GM21529 (cell line): ENCODE results near the gene STRADB.
"Not testable (repeated sequence)": the region's sequence is repeated elsewhere in the genome, so short reads cannot be mapped to it uniquely, and the experiment has no call there.

ENCODE experiments used
- ATAC-seq: cut with Tn5 transposase; IDR thresholded peaks from one replicate; pipeline ENCODE4 v1.9.1; 2021; ENCODE audit not compliant: unreplicated experiment

STRADB gene

DNA sequence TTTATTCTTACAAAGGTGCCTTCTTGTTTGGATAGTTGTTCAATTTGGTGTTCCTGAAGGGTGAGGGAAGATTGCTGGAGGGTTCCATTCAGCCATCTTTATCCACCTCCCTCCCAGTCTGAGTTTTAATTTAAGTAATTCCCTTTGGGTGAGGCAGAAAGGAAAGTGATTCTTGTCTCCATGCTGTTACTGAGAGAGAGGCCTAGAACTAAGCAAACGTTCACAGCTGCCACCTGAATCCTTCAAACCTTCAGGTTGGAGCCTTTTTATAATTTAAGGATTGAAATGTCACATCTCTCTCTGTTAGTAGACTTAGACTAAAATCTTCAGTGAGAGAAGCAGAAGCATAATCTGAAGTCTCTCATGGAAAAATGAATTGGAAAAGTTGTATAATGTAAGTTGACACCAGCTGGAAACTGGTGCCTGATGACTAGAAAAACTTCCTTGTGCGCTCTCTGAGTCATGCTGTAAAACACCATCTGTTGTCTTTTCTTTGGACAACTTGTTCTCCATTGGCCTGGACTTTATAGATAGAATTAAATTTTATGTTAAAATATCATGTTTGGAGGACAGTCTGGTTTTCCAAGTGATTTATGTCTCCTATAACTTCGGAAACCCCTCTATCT lies 14.6 kb downstream of the STRADB start:
- ATAC-seq, result no peak

DNA sequence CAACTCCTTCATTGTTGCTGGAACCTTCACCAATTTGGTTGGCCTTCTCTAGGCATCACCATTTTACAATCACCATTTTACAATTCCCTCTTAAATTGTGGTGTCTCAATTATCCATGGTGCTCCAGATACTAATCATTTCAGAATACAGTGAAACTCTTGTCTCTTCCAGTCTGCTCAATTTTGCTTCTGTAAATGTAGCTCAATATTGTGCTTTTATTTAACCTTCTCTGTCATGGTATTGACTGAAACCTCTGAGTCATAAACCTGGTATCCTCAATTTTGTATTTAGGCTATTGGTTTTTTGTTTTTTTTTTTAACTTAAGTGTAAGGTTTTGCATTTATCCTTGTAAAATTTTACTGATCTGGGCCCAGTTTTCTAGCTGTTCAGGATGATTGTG lies 16.1 kb downstream of the STRADB start:
- ATAC-seq, result no peak

DNA sequence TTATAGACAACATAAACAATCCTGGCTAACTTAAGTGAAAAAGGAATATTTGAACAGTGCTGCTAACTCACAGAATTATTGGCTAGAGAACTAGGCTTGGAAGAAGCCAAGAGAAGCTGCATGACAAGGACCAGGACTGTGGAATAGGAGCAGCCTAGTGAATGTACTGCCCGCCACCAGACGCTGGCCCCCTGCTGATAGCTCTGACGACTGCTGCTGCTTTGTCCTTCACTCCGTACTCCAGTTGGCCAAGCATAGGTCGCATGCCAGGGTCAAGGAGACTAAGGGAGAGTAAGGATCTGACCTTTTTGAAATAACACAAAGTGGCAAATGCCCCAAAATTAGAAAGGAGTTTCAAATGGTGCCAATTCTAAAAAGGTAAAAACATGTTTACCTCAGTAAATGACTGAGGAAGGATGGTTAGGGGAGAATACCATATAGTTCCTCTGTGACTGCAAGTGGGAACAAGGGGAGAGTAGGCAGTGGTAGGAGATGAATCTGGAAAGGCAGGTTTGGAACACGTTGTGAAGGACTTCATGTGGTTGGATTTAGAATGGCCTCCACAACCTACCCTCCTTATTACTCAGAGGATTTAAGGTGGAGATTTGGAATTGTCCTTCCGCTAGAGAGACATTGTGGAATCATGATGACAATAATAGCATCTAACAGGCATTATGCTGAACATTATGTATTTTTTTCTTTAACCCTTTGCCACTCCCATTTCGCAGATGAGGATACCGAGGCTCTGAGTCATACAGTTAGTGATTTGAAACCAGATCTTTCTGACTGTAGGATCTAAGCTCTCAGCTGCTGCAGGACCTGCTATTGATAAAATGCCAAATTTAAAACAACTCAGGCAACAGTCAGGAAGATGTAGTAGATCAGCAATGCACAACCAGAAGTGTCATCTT lies 19.5 kb downstream of the STRADB start:
- ATAC-seq, result no peak

DNA sequence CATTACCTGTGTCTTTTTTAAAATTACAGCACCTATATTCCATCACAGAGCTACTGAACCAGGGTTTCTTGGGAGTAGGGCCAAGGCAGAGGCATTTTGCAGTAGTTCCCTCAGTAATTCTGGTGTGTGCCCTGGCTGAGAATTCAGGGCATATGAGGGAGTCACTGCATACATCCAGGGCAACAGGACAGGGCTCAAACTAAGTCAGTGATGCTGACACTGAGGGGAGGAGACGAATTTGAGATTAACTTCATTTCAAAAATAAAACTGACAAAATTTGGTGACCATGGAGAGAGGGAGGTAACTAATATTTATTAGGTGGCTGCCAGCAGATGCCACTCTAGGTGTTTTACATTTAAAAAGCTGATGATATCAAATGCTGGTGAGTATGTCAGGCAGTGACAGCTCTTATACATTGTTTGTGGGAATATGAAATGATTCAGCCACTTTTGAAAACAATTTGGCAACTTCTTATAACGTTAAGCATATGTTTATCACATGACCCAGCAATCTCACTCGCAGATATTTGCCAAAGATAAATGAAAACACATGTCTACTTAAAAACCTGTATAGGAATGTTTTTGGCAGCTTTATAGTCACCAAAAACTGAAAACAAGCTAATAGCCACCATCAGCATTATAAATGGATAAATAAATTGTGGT lies 20.3 kb downstream of the STRADB start:
- ATAC-seq, result no peak

DNA sequence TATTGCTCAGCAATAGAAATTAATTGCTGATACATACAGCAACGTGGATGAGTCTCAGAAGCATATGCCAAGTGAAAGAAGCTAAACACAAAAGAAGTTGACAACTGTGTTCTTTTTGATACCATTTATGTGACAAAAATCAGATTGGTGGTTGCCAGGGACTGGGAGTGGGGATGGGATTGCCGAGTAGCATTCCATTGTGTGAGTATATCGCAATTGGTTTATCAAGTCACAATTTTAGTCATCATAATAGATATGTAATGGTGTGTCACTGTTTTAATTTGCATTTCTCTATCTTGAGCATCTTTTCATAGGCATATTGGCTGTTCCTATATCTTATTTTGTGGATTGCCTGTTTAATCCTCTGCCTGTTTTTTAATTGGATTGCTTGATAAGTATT lies 20.9 kb downstream of the STRADB start:
- no peak for ATAC-seq

DNA sequence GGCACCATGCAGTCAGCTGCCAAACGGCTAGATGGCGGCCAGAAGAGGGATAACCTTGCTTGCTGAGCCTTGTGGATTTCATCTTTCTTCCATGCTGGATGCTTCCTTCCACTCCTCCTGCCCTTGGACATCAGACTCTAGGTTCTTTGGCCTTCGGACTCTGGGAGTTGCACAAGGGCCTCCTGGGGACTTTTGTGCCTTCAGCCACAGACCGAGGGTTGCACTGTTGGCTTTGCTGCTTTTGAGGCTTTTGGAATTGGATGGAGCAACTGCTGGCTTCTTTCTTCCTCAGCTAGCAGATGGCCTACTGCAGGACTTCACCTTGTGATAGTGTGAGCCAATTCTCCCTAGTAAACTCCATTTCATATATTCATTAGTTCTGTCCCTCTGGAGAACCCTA lies 31.0 kb downstream of the STRADB start:
- ATAC-seq, result no peak

DNA sequence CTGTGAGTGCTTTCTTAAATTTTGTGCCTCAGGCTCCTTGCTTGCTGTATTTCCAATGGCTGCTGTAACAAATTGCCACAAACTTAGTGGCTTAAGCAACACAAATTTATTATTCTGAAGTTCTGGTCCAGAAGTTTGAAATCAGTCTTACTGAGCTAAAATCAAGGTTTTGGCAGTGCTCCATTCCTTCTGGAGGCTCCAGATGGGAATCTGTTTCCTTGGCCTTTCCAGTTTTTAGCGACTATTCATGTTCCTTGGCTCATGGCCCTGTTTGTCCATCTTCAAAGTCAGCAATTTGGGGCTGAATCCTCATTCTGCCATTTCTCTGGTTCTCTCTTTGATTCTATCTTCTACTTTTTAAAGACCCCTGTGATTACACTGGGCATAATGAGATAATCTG lies 31.8 kb downstream of the STRADB start:
- no peak for ATAC-seq

DNA sequence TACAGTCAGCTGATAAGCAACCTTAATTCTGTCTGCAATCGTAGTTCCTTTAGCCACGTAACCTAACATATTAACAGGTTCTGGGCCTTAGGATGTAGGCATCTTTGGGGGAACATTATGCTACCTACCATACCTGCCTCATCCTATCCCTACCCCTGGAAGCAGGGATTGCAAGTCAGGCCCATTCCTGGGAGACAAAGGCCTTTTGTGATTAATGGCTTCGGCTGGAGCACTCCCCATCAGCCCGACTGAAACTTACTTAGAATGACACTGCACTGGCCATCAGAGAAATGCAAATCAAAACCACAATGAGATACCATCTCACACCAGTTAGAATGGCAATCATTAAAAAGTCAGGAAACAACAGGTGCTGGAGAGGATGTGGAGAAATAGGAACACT lies 32.2 kb downstream of the STRADB start:
- not testable (repeated sequence) for ATAC-seq

DNA sequence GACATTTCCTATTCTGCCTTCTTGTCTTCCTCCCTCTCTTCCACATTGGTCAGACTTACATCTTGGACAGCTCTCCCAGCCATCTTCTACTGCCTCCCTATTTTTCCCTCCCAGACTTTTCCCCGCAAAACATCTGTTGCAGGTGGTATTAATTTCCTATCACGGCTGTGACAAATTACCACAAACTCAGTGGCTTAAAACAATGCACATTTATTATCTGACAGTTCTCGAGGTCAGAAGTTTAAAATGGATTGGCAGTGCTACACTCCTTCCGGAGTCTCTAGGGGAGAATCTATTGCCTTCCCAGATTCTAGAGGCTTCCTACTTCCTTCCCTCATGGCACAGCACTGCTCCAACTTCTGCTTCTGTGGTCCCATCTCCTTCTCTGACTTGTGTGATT lies 33.3 kb downstream of the STRADB start:
- ATAC-seq, result no peak

DNA sequence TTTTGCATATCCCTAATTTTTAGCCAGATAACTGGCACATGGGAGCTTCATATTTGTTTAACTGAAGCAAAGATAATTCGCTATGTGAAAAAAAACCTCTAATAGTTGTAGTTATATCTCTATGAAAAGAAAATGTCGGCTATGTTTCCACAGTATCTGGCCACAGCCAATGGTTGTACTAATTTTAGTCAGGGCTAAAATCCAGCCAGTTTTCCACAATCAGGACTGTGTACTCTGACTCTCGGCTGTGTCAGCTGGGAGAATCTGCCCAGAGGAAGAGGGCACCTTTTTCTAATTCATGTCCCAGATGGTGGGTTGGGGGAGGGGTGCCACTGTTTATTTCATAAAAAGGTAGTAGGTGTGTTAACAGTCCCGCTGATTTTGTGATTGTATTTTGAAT lies 38.8 kb downstream of the STRADB start:
- ATAC-seq, result no peak

- ATAC-seq, result no peak
Measured at GRCh38 chr2:201496785-201497184, 45.2 kb downstream of the STRADB start.

- no peak for ATAC-seq
Measured at GRCh38 chr2:201500534-201500933, 49.0 kb downstream of the STRADB start.

DNA sequence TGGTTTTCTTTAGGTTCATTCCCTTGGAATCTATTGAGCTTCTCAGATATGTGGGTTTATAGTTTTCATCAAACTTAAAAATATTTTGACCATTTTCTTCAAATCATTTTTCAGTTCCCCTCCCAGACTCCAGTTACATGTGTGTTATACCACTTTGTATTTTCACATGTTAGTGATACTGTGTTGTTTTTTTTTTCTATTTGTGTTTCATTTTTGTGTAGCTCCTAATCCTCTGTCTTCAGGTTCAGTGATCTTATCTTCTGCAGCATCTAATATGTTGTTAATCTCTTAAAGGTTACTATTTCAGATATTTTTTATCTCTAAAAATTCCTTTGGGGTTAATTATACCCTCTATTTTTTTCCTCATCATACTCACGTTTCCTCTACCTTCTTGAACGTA lies 51.2 kb downstream of the STRADB start:
- ATAC-seq, result no peak

GRCh38 chr2:201507725-201508124 lies 56.2 kb downstream of the STRADB start:
- no peak for ATAC-seq

DNA sequence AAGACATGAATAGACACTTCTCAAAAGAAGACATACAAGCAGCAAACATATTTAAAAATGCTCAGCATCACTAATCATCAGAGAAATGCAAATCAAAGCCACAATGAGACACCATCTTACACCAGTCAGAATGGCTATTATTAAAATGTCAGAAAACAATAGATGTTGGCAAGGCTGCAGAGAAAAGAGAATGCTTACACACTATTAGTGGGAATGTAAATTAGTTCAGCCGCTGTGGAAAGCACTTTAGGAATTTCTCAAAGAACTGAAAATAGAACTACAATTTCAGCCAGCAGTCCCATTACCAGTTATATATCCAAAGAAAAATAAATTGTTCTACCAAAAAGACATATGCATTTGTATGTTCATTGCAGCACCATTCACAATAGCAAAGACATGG lies 61.7 kb downstream of the STRADB start:
- no peak for ATAC-seq

DNA sequence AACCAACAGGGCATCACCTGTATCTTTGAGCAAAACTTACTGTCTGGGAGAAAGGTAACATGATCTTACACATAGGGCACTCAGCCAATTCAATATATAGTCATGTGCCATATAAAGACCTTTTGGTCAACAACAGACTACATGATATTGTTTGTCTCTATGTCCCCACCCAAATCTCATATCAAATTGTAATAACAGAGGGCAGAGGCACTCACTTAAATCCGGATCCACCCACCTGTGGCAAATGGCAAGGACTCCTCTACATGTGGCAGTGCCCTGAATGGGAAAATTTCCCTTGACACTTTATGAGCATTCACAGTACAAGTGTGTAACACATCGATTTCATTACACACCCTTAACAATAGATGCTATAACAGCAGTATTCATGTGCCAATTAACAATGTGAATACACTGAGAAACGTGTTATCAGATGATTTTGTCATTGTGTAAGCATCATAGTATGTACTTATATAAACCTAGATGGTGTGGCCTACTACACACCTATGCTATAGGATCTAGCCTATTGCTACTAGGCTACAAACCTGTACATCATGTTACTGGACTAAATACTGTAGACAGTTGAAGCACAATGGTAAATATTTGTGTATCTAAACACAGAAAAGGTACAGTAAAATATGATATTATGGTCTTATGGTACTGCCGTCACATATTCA lies 64.2 kb downstream of the STRADB start:
- ATAC-seq, result no peak

DNA sequence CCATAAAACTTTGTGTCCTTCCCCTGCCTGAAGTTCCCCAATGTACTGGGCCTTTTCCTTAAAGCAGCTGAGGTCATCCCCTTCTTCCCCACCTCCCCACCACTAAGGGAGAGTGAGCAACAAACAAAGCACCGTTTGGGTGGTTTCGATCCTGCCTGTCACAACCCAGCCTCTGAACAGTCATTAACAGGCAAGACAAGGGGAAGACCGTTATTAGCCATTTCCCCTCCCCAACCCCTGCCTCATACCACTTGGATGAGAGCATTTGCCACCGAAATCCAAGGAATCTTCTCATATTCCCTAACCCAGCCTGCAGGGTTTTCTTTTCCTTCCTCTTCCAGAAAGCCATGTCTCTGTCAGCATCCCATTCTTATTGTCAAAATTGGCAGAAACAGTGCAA lies 65.6 kb downstream of the STRADB start:
- ATAC-seq, result no peak

DNA sequence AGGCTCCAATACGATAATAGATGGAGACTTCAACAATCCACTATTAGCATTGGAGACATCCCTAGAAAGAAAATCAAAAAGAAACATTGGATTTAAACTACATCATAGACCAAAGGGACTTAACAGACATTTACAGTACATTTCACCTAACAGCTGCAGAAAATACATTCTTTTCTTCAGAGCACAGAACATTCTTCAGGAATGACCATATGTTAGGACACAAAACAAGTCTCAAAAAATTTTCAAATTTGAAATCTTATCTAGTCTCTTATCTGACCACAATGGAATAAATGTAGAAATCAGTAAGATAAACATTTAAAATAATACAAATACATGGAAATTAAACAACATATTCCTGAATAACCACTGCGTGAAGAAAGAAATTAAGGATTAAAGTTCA lies 68.7 kb downstream of the STRADB start:
- ATAC-seq, result no peak

GRCh38 chr2:201522965-201523364 lies 71.4 kb downstream of the STRADB start:
- ATAC-seq, result no peak

GRCh38 chr2:201523506-201523905 lies 72.0 kb downstream of the STRADB start:
- no peak for ATAC-seq
